ENCODE data around the gene SMARCC1. TPM values are rescaled to one million over a fixed set of nuclear protein-coding genes. Genes with fewer than 3 reads are reported as not detected.

SMARCC1 gene
- total and polyA plus RNA-seq, 4 donors, result 12.5 to 66.8 (median 40.8) TPM

- intact Hi-C loops (cut with DNase I), result no loop called here
- no peaks in the 10 kb centered on the region for H3K27me3 ChIP-seq (ENCODE audit: control insufficient read depth in 1 of 2, insufficient read depth in 2 of 2, low read length in 1 of 2)
Measured at GRCh38 chr3:47536221-47536891, 245.3 kb downstream of the SMARCC1 start.

More at GRCh38 chr3:47536221-47536891, 245.3 kb downstream of the SMARCC1 start:
- ATAC-seq (ENCODE audit: low FRiP score) (no peak), DNase-seq (peak in 1 of 2 donors; percentile 6)
- Histone ChIP-seq H3K36me3 (ENCODE audit: control insufficient read depth in 1 of 2, insufficient read depth in 2 of 2, low read length in 1 of 2) (no peaks in the 10 kb centered on the region), H3K27ac (ENCODE audit: low read depth in 1 of 2, low read length in 2 of 2) (no peak overlapping the region), H3K4me3 (ENCODE audit: low read length in 2 of 2) (no peak overlapping the region), H3K9me3 (ENCODE audit: control insufficient read depth, low read length) (no peaks in the 10 kb centered on the region), H3K4me1 (ENCODE audit: control insufficient read depth in 1 of 2, insufficient read depth in 2 of 2, low read length in 2 of 2) (no peaks in the 10 kb centered on the region)
- WGBS, 2 donors, result 92 to 93% methylated on average over 19 of the region's 19 CpGs

Other genes with a start within 250 kb of the SMARCC1 start
- 1 to 10 TPM in 1 of 2 donors, under 1 TPM in 1; 0.81 to 7.0 TPM for gene CSPG5, start 203.0 kb downstream of the SMARCC1 start, total RNA-seq
- gene CSPG5, start 203.0 kb downstream of the SMARCC1 start, polyA plus RNA-seq, result under 1 TPM; 0.33 to 0.50 TPM
- 10 to 100 TPM; 47.6 to 53.6 TPM for gene DHX30, start 21.2 kb upstream of the SMARCC1 start, total RNA-seq
- 10 to 100 TPM; 12.8 to 54.2 TPM for gene DHX30, start 21.2 kb upstream of the SMARCC1 start, polyA plus RNA-seq
- gene MAP4, start 234.5 kb upstream of the SMARCC1 start, total RNA-seq, result 100 to 1,000 TPM; 356 to 467 TPM
- 100 to 1,000 TPM; 110 to 177 TPM for gene MAP4, start 234.5 kb upstream of the SMARCC1 start, polyA plus RNA-seq

All from aorta (tissue), 5 donors.